H1 (cell line): ENCODE measurements around the gene PDSS1. TPM values are rescaled to one million over a fixed set of nuclear protein-coding genes. Genes with fewer than 3 reads are reported as not detected.
A peak's percentile ranks its signal among the peaks of the same experiment; 100 is the strongest.

Source experiments
- CTCF ChIA-PET: fragments of 300-600 bp; sonication (Branson Sonifier 250); formaldehyde crosslinking; loops from one replicate; lab custom pipeline; 2021; ENCODE audit not compliant: partially characterized antibody; lab: Charles Lee
- POLR2A ChIA-PET: fragments of 300-600 bp; sonication (Branson Sonifier 250); formaldehyde crosslinking; loops from one replicate; lab custom pipeline; 2021; ENCODE audit warnings: inconsistent platforms; ENCODE audit not compliant: partially characterized antibody; lab: Charles Lee
- DNase-seq, 2 experiments: peaks; one replicate each; pipeline versions ENCODE4 v3.0.0 to v3.0.0-alpha.2; 2010 to 2022; ENCODE audit warnings: low spot score in 2 of 2, low read depth in 1 of 2, mixed read lengths in 1 of 2
- FAIRE-seq: peaks from 2 replicates; lab custom pipeline; 2011; peaks lifted over from hg19 to GRCh38; lab: Jason Lieb, UNC
- H2AFZ ChIP-seq: 2 replicates; pipeline ENCODE4 v1.8.1; 2012; ENCODE audit warnings: low read length, inconsistent platforms
- H2AK5ac ChIP-seq: 2 replicates; pipeline ENCODE4 v1.6.1; 2013; ENCODE audit warnings: low read depth, low read length
- H2BK120ac ChIP-seq: replicated peaks from 2 replicates; pipeline ENCODE3; 2013; ENCODE audit warnings: low read depth, low read length, inconsistent platforms
- H2BK12ac ChIP-seq: 2 replicates; pipeline ENCODE4 v1.6.1; 2013; ENCODE audit warnings: low read depth, low read length
- H2BK15ac ChIP-seq: 2 replicates; pipeline ENCODE4 v1.6.1; 2013; ENCODE audit warnings: low read length
- H2BK20ac ChIP-seq: 2 replicates; pipeline ENCODE4 v1.6.1; 2013; ENCODE audit warnings: low read length
- H2BK5ac ChIP-seq: 2 replicates; pipeline ENCODE4 v1.6.1; 2013; ENCODE audit warnings: low read depth, low read length
- H3K14ac ChIP-seq: 2 replicates; pipeline ENCODE4 v1.6.1; 2013; ENCODE audit warnings: inconsistent platforms; ENCODE audit not compliant: insufficient read length
- H3K18ac ChIP-seq: 2 replicates; pipeline ENCODE4 v1.6.1; 2013; ENCODE audit warnings: low read length; ENCODE audit errors: extremely low read depth
- H3K23ac ChIP-seq: 2 replicates; pipeline ENCODE4 v1.6.1; 2013; ENCODE audit warnings: inconsistent platforms; ENCODE audit not compliant: insufficient read length
- H3K23me2 ChIP-seq: 2 replicates; pipeline ENCODE4 v1.6.1; 2013; ENCODE audit warnings: low read depth, low read length
- H3K27ac ChIP-seq: 2 replicates; pipeline ENCODE4 v1.6.1; 2011; ENCODE audit warnings: low read depth, low read length, inconsistent platforms
- H3K27me3 ChIP-seq, 4 experiments: replicated peaks in 1 of 4; 1 replicate in 1 of 4; 2 replicates in 3 of 4; pipeline versions ENCODE4 v1.6.1 to v1.8.1; 2011 to 2013; ENCODE audit warnings: low read length in 3 of 4, mild to moderate bottlenecking in 3 of 4, inconsistent platforms in 2 of 4, mixed read lengths in 2 of 4, moderate library complexity in 1 of 4; ENCODE audit not compliant: control insufficient read depth in 3 of 4, insufficient read depth in 3 of 4; ENCODE audit errors: extremely low read depth in 1 of 4
- H3K36me3 ChIP-seq, 4 experiments: 2 replicates each; pipeline versions ENCODE4 v1.6.1 to v1.8.1; 2011 to 2013; ENCODE audit warnings: mild to moderate bottlenecking in 4 of 4, low read length in 3 of 4, moderate library complexity in 2 of 4, control low read depth in 1 of 4, inconsistent platforms in 1 of 4; ENCODE audit not compliant: insufficient read depth in 4 of 4, control insufficient read depth in 2 of 4
- H3K4ac ChIP-seq: replicated peaks from 2 replicates; pipeline ENCODE3; 2013; ENCODE audit warnings: low read length, low read depth, mixed read lengths, inconsistent platforms; ENCODE audit not compliant: insufficient read length
- H3K4me1 ChIP-seq, 4 experiments: replicated peaks in 1 of 4; 1 replicate in 1 of 4; 2 replicates in 3 of 4; pipeline versions ENCODE4 v1.6.1 to v1.8.1; 2011 to 2013; ENCODE audit warnings: low read length in 3 of 4, inconsistent platforms in 2 of 4, mixed read lengths in 1 of 4; ENCODE audit not compliant: insufficient read depth in 4 of 4, control insufficient read depth in 3 of 4
- H3K4me2 ChIP-seq, 2 experiments: 2 replicates each; pipeline versions ENCODE4 v1.6.1 to v1.8.1; 2011 to 2013; ENCODE audit warnings: low read depth in 2 of 2, low read length in 2 of 2, control low read depth in 1 of 2, inconsistent platforms in 1 of 2, mild to moderate bottlenecking in 1 of 2; ENCODE audit not compliant: insufficient read depth in 1 of 2
- H3K4me3 ChIP-seq, 4 experiments: fragments of 200-600, 300-600 bp in 1 of 4; sonication (generic), shearing (Covaris generic), sonication (Bioruptor Twin) in 1 of 4; 2 replicates each; pipeline versions ENCODE4 v1.5.1 to v1.8.1; 2011 to 2016; ENCODE audit warnings: low read length in 4 of 4, low read depth in 3 of 4, control low read depth in 2 of 4, inconsistent platforms in 2 of 4, mild to moderate bottlenecking in 2 of 4, mixed read lengths in 1 of 4, moderate library complexity in 1 of 4; ENCODE audit not compliant: insufficient read depth in 2 of 4; ENCODE audit errors: extremely low read depth in 1 of 4
- H3K56ac ChIP-seq: replicated peaks from 2 replicates; pipeline ENCODE3; 2013; ENCODE audit warnings: low read depth, mild to moderate bottlenecking, mixed read lengths, low read length, inconsistent platforms; ENCODE audit not compliant: insufficient read length
- H3K79me1 ChIP-seq: 2 replicates; pipeline ENCODE4 v1.6.1; 2013; ENCODE audit warnings: low read depth, low read length, control low read depth
- H3K79me2 ChIP-seq, 2 experiments: 2 replicates each; pipeline versions ENCODE4 v1.6.1 to v1.8.1; 2012 to 2013; ENCODE audit warnings: low read length in 2 of 2, mild to moderate bottlenecking in 2 of 2, inconsistent platforms in 1 of 2; ENCODE audit not compliant: insufficient read depth in 2 of 2, control insufficient read depth in 1 of 2
- H3K9ac ChIP-seq, 4 experiments: replicated peaks in 1 of 4; 1 replicate in 1 of 4; 2 replicates in 3 of 4; pipeline versions ENCODE4 v1.6.1 to v1.8.1; 2011 to 2013; ENCODE audit warnings: low read depth in 3 of 4, low read length in 3 of 4, control low read depth in 2 of 4, mild to moderate bottlenecking in 2 of 4, moderate library complexity in 2 of 4, inconsistent platforms in 1 of 4; ENCODE audit errors: extremely low read depth in 1 of 4
- H3K9me3 ChIP-seq, 2 experiments: 2 replicates each; pipeline versions ENCODE4 v1.6.1 to v1.8.1; 2012 to 2013; ENCODE audit warnings: mild to moderate bottlenecking in 2 of 2, moderate library complexity in 2 of 2, control low read depth in 1 of 2, inconsistent platforms in 1 of 2, low read depth in 1 of 2, low read length in 1 of 2, mixed read lengths in 1 of 2; ENCODE audit not compliant: insufficient read depth in 2 of 2
- H4K20me1 ChIP-seq, 2 experiments: replicated peaks in 1 of 2; 2 replicates each; pipeline versions ENCODE3 to v1.8.1; 2011 to 2013; ENCODE audit warnings: inconsistent platforms in 2 of 2, low read length in 2 of 2, mild to moderate bottlenecking in 1 of 2; ENCODE audit not compliant: insufficient read depth in 2 of 2, control insufficient read depth in 1 of 2
- H4K5ac ChIP-seq: 2 replicates; pipeline ENCODE4 v1.6.1; 2013; ENCODE audit warnings: low read length, low read depth, mixed read lengths, inconsistent platforms; ENCODE audit not compliant: insufficient read length
- H4K8ac ChIP-seq: 2 replicates; pipeline ENCODE4 v1.8.0; 2013; ENCODE audit warnings: mild to moderate bottlenecking, moderate library complexity, low read length, inconsistent platforms; ENCODE audit not compliant: insufficient read depth; ENCODE audit errors: extremely low read depth
- H4K91ac ChIP-seq: replicated peaks from 2 replicates; pipeline ENCODE3; 2013; ENCODE audit warnings: low read length, mixed read lengths, inconsistent platforms; ENCODE audit not compliant: insufficient read length
- GABPA ChIP-seq: IDR thresholded peaks from 2 replicates; pipeline ENCODE4 v1.6.1; 2011; ENCODE audit warnings: mild to moderate bottlenecking, low read length, moderate library complexity, borderline replicate concordance; ENCODE audit not compliant: insufficient read depth
- JUND ChIP-seq: IDR thresholded peaks from 2 replicates; pipeline ENCODE4 v1.6.1; 2011; ENCODE audit warnings: mild to moderate bottlenecking, improper control_type of control experiment, low read length
- KDM4A ChIP-seq: IDR thresholded peaks from one replicate; pipeline ENCODE4 v1.7.1; 2012; ENCODE audit warnings: low read depth, mild to moderate bottlenecking, moderate library complexity, low read length, inconsistent platforms; ENCODE audit not compliant: severe bottlenecking
- RBBP5 ChIP-seq: IDR thresholded peaks from 2 replicates; pipeline ENCODE4 v1.7.1; 2012; ENCODE audit warnings: low read depth, mild to moderate bottlenecking, inconsistent platforms, low read length, moderate library complexity, borderline replicate concordance
- SUZ12 ChIP-seq: fragments of 200-600 bp; sonication (generic); IDR thresholded peaks from 2 replicates; pipeline ENCODE4 v1.6.1; 2012; ENCODE audit warnings: mild to moderate bottlenecking, inconsistent platforms, low read length, moderate library complexity, mixed read lengths
- WGBS, 2 experiments: shearing (Covaris generic) in 1 of 2; methylation state at CpG; one replicate each; pipeline versions ENCODE4 v1.1.6 to v1.1.7; 2013 to 2015; ENCODE audit warnings: low lambda C conversion rate in 2 of 2, mixed read lengths in 2 of 2, inconsistent platforms in 1 of 2, low coverage in 1 of 2, missing lambda C conversion rate in 1 of 2; ENCODE audit not compliant: insufficient replicate concordance in 2 of 2, insufficient coverage in 1 of 2, insufficient read length in 1 of 2; ENCODE audit errors: extremely low coverage in 1 of 2, missing lambda C conversion rate in 1 of 2; 5-methylcytosine and 5-hydroxymethylcytosine counted together
- polyA plus RNA-seq, 7 experiments: library from polyadenylated mRNA; depleted of rRNA in 3 of 7; stranded (reverse) in 5 of 7; unstranded in 2 of 7; fragments of >200 nt in 5 of 7; fragments of 200-250 nt in 2 of 7; gene quantifications; 1 replicate in 5 of 7; 2 replicates in 1 of 7; 4 replicates in 1 of 7; pipeline versions ENCODE4 v1.2.1 to v1.2.3, GENCODE V29; 2011 to 2013; ENCODE audit warnings: missing spikeins in 2 of 7, mixed read lengths in 2 of 7
- total RNA-seq: library from RNA; stranded (reverse); fragmentation: NEBNext Ultra II Directional; extraction: Animal tissue kit (Norgen Biotek cat#: 25700); gene quantifications from 2 replicates; pipeline ENCODE4 v1.2.1, GENCODE V29; 2021
- TF ChIP-seq, protein P1 (sequence below): IDR thresholded peaks from 2 replicates; pipeline ENCODE4 v1.6.1; 2012; ENCODE audit warnings: low read length, inconsistent platforms

Gene PDSS1
- total and polyA plus RNA-seq, 2 of the 8 experiments (the other 6 are each of a cell fraction or from before 2014, with no cell fraction given): 21.3 to 26.0 TPM

DNA sequence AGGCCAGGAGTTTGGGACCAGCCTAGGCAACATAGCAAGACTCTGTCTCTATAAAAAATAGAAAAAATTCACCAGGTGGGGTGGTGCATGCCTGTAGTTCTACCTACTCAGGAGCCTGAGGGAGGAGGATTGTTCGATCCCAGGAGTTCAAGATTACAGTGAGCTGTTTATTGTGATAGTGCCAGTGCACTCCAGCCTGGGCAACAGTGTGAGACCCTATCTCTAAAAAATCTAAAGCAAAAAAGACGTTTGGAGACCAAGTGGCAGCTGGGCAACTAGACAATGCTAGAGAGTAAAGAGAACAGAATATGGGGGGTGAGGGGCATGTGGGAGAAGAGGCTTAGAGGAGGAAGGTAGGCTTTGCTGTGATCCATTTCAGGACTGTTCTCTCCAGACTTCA, 1.4 kb downstream of the PDSS1 start:
- H3K14ac ChIP-seq: no peak overlapping the region
- FAIRE-seq (no peak), DNase-seq (no peak)
- no peaks in the 10 kb centered on the region for H4K20me1 ChIP-seq
- peak overlapping the region; percentile 88 to 93; a peak in 3 of 4 replicates for H3K4me2 ChIP-seq
- peak overlapping the region; percentile 8 to 95 (median 86); a peak in 4 of 8 replicates for H3K4me3 ChIP-seq
- H3K4me1 ChIP-seq: peaks cover 0 to 2% (median 1%) of the 10 kb centered on the region in 4 experiments; a peak in 2 of 7 replicates
- POLR2A ChIA-PET: no interaction called here
- CTCF ChIA-PET: no interaction called here
- H2BK120ac ChIP-seq: no peak overlapping the region
- H3K27me3 ChIP-seq: no peaks in the 10 kb centered on the region
- no peak overlapping the region for H3K18ac ChIP-seq
- peaks cover 8% of the 10 kb centered on the region; the same call in 1 of the 2 replicates for H3K23me2 ChIP-seq
- H4K8ac ChIP-seq: no peak overlapping the region
- no peak overlapping the region for H2AFZ ChIP-seq
- no peak overlapping the region for H2BK20ac ChIP-seq
- H3K9me3 ChIP-seq: no peaks in the 10 kb centered on the region
- no peak overlapping the region for H3K9ac ChIP-seq
- H2BK12ac ChIP-seq: no peak overlapping the region
- no peak overlapping the region for H3K56ac ChIP-seq
- H4K5ac ChIP-seq: no peak overlapping the region
- peaks cover 0 to 9% (median 0%) of the 10 kb centered on the region in 4 experiments; a peak in 2 of 8 replicates for H3K36me3 ChIP-seq
- no peak overlapping the region for H4K91ac ChIP-seq
- WGBS, 2 experiments: 79% methylated on average over 2 of the region's 2 CpGs; no CpG with 5 or more reads in 1 of the 2 experiments
- no peak overlapping the region for H3K4ac ChIP-seq
- H3K23ac ChIP-seq: no peak overlapping the region
- peaks cover 10% of the 10 kb centered on the region for H3K79me1 ChIP-seq
- no peak overlapping the region for H3K27ac ChIP-seq
- no peak overlapping the region for H2BK15ac ChIP-seq
- no peak overlapping the region for H2AK5ac ChIP-seq
- peaks cover 8 to 54% of the 10 kb centered on the region in 2 experiments for H3K79me2 ChIP-seq
- no peak overlapping the region for H2BK5ac ChIP-seq
- TF ChIP-seq, protein P1, sequence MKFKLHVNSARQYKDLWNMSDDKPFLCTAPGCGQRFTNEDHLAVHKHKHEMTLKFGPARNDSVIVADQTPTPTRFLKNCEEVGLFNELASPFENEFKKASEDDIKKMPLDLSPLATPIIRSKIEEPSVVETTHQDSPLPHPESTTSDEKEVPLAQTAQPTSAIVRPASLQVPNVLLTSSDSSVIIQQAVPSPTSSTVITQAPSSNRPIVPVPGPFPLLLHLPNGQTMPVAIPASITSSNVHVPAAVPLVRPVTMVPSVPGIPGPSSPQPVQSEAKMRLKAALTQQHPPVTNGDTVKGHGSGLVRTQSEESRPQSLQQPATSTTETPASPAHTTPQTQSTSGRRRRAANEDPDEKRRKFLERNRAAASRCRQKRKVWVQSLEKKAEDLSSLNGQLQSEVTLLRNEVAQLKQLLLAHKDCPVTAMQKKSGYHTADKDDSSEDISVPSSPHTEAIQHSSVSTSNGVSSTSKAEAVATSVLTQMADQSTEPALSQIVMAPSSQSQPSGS: no peak
- no peak for TF ChIP-seq KDM4A
- no peak for TF ChIP-seq GABPA
- TF ChIP-seq JUND: no peak
- no peak for TF ChIP-seq SUZ12
- no peak for TF ChIP-seq RBBP5
